GM21619 (cell line): Measurements from ENCODE around the gene ACVR2A.
A peak's percentile ranks its signal among the peaks of the same experiment; 100 is the strongest.

Source experiments
- ATAC-seq: cut with Tn5 transposase; IDR thresholded peaks from one replicate; pipeline ENCODE4 v1.9.1; 2021; ENCODE audit not compliant: unreplicated experiment

Gene ACVR2A

DNA sequence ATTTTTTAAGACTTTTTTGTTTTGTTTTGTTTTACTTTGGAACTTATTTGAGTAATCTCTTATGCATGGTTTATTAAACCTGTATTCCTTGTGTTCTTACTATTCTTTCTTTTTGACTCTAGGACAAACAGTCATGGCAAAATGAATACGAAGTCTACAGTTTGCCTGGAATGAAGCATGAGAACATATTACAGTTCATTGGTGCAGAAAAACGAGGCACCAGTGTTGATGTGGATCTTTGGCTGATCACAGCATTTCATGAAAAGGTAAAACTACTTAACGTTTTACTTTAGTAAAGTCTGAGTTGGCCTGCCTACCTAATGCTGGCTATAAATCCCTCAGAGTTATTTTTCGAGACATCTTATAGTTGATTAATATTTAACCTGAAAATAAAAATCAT lies 72.3 kb downstream of the ACVR2A start:
- no peak for ATAC-seq

DNA sequence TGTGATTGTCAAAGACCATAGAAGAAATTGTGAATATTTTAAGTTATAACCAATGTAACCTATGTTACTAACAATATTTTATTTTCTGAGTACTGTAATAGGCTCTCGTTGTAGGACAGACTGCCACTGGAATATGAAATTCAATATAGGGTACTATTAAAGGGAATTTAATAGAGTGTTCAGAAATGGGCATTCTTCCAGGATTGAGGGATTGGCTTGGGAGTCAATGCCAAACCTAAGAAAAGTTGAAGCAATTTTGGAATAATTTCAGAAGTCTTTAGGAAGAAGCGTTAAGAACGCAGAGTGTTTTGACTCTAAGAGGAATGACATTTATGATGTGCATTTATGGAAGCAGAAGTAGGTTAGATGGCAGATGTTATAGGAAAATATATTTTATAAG lies 79.0 kb downstream of the ACVR2A start:
- ATAC-seq = no peak

DNA sequence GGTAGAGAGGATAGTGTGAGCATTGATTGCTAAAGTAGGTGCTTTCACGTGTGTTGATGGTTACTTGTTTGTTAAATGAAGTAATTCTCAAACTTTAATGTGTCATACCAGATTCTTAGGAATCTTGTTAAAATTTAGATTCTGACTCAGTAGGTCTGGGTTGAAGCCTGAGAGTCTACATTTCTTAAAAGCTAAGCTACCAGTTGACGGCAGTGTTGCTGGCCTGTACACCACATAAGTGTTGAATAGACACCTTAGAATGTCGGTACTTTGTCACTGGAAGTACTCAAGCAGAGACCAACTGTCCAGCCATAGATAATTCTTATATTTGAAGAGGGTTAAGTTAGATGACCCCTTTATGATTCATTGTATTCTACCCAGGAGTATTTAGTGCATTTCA lies 79.8 kb downstream of the ACVR2A start:
- ATAC-seq = no peak

- ATAC-seq = no peak
These were observed 81.1 kb downstream of the ACVR2A start for GRCh38 chr2:147925886-147926285.

GRCh38 chr2:147927053-147927588 lies 82.3 kb downstream of the ACVR2A start:
- ATAC-seq = no peak

DNA sequence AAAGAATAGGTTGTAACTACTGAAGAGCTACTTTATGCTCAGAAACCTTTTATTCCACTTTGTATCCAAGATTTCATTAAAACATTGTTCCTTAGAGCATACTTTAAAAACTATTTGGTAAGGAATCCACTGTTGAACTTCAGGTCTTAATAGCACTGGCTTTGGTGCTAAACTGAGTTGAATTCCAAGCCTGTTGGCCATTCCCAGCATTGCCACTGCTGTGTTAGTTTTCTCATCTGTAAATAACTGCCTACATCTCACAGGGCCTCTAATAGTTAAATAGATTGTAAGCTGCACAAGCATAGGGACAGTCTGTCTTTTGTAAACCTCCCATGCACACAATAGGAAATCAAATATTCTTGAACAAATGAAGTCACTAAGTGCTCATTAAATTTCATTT lies 89.1 kb downstream of the ACVR2A start:
- ATAC-seq = no peak

DNA sequence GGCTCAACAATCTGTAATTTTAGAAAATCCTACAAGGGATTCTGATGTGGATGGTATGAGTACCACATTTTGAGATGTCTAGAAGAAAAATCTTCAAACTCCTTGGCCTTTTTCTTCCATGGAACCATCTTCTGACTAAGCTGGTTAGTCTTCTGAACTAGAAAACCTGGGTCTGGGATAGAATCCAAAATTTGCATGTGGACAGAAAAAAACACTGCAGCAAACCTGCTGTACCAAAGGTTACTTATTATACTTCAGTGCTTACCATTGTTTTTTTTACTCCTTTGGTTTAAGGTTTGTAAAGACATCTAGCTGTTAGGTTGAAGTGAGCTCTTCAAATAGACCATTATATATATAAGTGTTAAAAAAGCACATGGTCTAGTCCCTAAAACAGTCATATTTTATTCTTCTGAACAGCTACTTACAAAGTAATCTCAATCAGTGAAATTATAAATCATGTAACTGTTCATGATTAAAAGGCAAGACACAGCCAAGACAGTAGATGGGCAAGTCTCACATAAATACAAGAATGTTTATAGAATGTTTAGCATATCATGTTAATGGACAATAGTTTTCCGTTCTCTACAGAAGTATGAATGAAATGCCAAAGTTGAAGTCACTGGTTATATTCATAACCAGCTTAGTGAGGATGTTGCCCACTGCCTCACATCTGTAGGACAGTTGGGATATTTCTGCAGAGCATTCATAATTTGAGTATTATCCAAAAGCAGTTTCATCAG lies 90.2 kb downstream of the ACVR2A start:
- ATAC-seq = no peak

DNA sequence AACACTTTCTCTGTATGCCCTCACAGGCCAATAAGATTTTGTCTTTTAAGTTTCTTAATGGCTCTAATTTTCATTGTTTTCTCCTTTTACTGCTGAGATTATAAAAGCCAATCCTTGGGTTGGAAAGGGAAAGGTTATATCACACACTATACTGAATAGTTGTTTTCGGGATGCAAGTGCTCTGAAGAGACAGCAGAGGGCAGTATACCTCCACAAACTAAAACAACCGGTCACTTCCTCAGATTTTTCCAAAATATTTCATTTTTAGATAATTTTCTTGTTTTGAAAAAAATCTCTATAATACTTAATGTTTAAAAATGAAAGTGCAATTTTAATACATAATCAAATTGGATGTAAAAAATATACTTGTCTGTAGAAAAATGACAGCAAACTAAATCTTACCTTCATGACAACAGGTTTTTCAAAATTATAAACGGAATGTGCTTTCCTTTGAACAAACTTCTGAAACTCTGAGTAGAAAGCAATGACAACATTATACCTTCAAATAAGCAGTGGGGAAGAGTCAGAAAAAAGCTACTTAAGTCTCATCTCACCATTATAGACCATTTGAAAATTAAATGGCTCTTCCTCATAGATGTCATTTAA lies 93.0 kb downstream of the ACVR2A start:
- peak; percentile 78 for ATAC-seq

- no peak for ATAC-seq
These were observed 94.5 kb downstream of the ACVR2A start for GRCh38 chr2:147939313-147939712.

DNA sequence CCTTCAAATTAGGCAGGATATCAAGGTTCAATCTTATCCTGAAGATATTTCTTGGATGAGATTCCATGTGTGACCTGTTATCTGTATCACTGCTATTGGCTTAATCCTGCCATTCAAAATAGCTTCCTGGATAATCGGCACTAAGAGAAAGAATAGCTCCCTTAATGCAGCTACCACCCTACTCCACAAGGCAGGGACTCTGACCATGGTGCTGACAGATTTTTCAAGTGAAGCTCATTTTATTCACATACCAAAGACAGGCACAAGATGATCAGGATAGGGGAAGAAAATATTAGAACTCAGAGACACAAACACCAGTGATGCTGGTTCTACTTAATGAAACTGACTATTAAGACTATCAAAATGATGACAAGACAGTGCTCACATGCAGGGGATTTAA lies 100.8 kb downstream of the ACVR2A start:
- no peak for ATAC-seq

GRCh38 chr2:147952118-147952517 lies 107.3 kb downstream of the ACVR2A start:
- no peak for ATAC-seq

DNA sequence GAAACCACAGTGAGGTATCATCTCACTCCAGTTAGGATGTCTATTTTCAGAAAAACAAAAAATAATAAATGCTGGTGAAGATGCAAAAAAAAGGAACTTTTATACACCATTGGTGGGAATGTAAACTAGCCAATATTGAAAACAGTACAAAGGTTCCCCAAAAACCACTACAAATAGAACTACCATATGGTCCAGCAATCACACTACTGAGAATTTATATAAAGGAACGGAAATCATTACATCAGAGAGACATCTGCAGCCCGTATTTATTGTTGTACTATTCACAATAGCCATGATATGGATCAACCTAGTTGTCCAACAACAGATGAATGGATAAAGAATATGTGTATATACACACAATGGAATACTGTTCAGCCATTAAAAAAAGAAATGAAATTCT lies 123.7 kb downstream of the ACVR2A start:
- no peak for ATAC-seq

DNA sequence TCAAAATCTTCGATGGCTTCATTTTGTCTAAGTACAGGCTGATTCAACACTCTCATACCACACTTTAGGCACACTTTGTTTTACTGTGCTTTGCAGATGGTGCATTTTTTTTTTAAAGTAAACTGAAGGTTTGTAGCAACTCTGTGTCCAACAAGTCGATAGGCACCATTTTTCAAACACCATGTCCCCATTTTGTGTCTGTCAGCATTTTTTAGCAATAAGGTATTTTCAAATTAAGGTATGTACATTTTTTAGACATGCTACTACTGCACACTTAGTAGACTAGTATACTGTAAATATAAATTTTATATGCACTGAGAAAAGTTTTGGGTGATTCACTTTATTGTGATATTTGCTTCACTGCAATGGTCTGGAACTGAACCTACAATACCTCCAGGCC lies 131.3 kb downstream of the ACVR2A start:
- ATAC-seq = no peak

DNA sequence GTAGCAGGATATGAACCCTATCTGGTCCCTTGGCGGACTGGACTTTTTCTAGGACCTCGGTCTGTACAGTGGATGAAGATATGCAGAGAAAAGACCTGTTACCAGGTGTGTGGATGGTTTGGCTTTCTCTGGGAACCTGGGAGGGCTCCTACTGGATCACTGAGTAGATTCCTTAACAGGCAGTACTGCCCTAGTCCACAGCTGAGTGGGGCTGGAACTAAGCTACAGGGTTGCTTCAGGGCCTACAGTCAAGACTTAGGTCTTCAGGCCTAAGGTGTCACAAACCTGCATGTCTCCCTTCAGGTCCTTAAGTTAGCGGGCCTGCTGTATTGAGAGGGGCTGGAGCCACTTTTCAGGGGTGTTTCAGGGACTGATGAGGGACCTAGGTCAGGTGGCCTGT lies 132.8 kb downstream of the ACVR2A start:
- no peak for ATAC-seq
